ENCODE results near the gene CCDC93.

Gene CCDC93

GRCh38 chr2:117985092-117985491 lies 28.8 kb downstream of the CCDC93 start:
- DNase-seq (ENCODE audit: low read depth), result no peak

GRCh38 chr2:117984208-117984607 lies 29.7 kb downstream of the CCDC93 start:
- DNase-seq (ENCODE audit: low read depth), result no peak

GRCh38 chr2:117983040-117983439 lies 30.8 kb downstream of the CCDC93 start:
- DNase-seq (ENCODE audit: low read depth), result no peak

GRCh38 chr2:117982376-117983033 lies 31.4 kb downstream of the CCDC93 start:
- no peak for DNase-seq (ENCODE audit: low read depth)

GRCh38 chr2:117981810-117982209 lies 32.1 kb downstream of the CCDC93 start:
- no peak for DNase-seq (ENCODE audit: low read depth)

- DNase-seq (ENCODE audit: low read depth), result peak; percentile 80
These were observed 32.8 kb downstream of the CCDC93 start for GRCh38 chr2:117980783-117981676.

GRCh38 chr2:117979911-117980701 lies 33.8 kb downstream of the CCDC93 start:
- peak; percentile 39 for DNase-seq (ENCODE audit: low read depth)

- no peak for DNase-seq (ENCODE audit: low read depth)
These were observed 36.2 kb downstream of the CCDC93 start for GRCh38 chr2:117977696-117978095.

- DNase-seq (ENCODE audit: low read depth), result no peak
These were observed 37.3 kb downstream of the CCDC93 start for GRCh38 chr2:117976581-117976980.

- DNase-seq (ENCODE audit: low read depth), result no peak
These were observed 40.3 kb downstream of the CCDC93 start for GRCh38 chr2:117973498-117974082.

- no peak for DNase-seq (ENCODE audit: low read depth)
These were observed 41.3 kb downstream of the CCDC93 start for GRCh38 chr2:117972476-117973123.

GRCh38 chr2:117968722-117969121 lies 45.1 kb downstream of the CCDC93 start:
- no peak for DNase-seq (ENCODE audit: low read depth)

GRCh38 chr2:117967977-117968718 lies 45.7 kb downstream of the CCDC93 start:
- DNase-seq (ENCODE audit: low read depth), result no peak

GRCh38 chr2:117963446-117963845 lies 50.4 kb downstream of the CCDC93 start:
- no peak for DNase-seq (ENCODE audit: low read depth)

GRCh38 chr2:117961201-117961600 lies 52.7 kb downstream of the CCDC93 start:
- DNase-seq (ENCODE audit: low read depth), result no peak

GRCh38 chr2:117960231-117960630 lies 53.6 kb downstream of the CCDC93 start:
- no peak for DNase-seq (ENCODE audit: low read depth)

GRCh38 chr2:117958186-117958585 lies 55.7 kb downstream of the CCDC93 start:
- no peak for DNase-seq (ENCODE audit: low read depth)

GRCh38 chr2:117957616-117958015 lies 56.3 kb downstream of the CCDC93 start:
- DNase-seq (ENCODE audit: low read depth), result no peak

GRCh38 chr2:117956036-117956796 lies 57.7 kb downstream of the CCDC93 start:
- no peak for DNase-seq (ENCODE audit: low read depth)

- DNase-seq (ENCODE audit: low read depth), result no peak
These were observed 60.6 kb downstream of the CCDC93 start for GRCh38 chr2:117953231-117953630.

Measured in HS-27A (cell line).